Psoas muscle (tissue), 8 donors: Measurements from ENCODE around the gene GPR4. TPM values are rescaled to one million over a fixed set of nuclear protein-coding genes. Genes with fewer than 3 reads are reported as not detected.
A peak's percentile ranks its signal among the peaks of the same experiment; 100 is the strongest.

Experiments
- ATAC-seq, 4 donors: fragments of 200-7000 bp; cut with Tn5 transposase; one replicate each; pipeline ENCODE4 v1.9.1; 2020; ENCODE audit warnings: moderate library complexity in 3 of 4, mild to moderate bottlenecking in 2 of 4
- DNase-seq, 2 donors: peaks; one replicate each; pipeline ENCODE4 v3.0.0-alpha.2; 2020
- H3K27ac ChIP-seq: fragments of 200-600 bp; one replicate; pipeline ENCODE4 v1.8.0; 2022
- H3K27me3 ChIP-seq, 3 donors: fragments of 200-600 bp in 1 of 3; one replicate each; pipeline versions ENCODE4 v1.6.1 to v1.8.0; 2013 to 2022; ENCODE audit warnings: low read length in 2 of 3, mild to moderate bottlenecking in 2 of 3, moderate library complexity in 1 of 3; ENCODE audit not compliant: insufficient read depth in 3 of 3
- H3K36me3 ChIP-seq, 2 donors: fragments of 200-600 bp in 1 of 2; one replicate each; pipeline versions ENCODE4 v1.6.1 to v1.8.0; 2013 to 2022; ENCODE audit warnings: low read depth in 1 of 2, mild to moderate bottlenecking in 1 of 2, moderate library complexity in 1 of 2; ENCODE audit not compliant: insufficient read depth in 1 of 2
- H3K4me1 ChIP-seq: fragments of 200-600 bp; one replicate; pipeline ENCODE4 v1.8.0; 2022
- H3K4me3 ChIP-seq: fragments of 200-600 bp; one replicate; pipeline ENCODE4 v1.8.0; 2022; ENCODE audit warnings: mild to moderate bottlenecking
- H3K9me3 ChIP-seq: fragments of 200-600 bp; one replicate; pipeline ENCODE4 v1.8.0; 2022
- CTCF ChIP-seq: fragments of 200-600 bp; IDR thresholded peaks from one replicate; pipeline ENCODE4 v1.8.0; 2022; ENCODE audit warnings: antibody characterized with exemption
- WGBS, 3 donors: extraction: QIAGEN DNeasy Blood & Tissue Kit; methylation state at CpG; one replicate each; pipeline versions ENCODE4 v1.1.6 to v1.1.7; 2013; 5-methylcytosine and 5-hydroxymethylcytosine counted together
- intact Hi-C, 2 donors: fragments of 100-400 bp; cut with DNase I; formaldehyde crosslinking; loops; one replicate each; pipeline versions ENCODE4 v1.11.0 to v1.14.2; 2022
- polyA plus RNA-seq, 3 donors: library from polyadenylated mRNA; stranded (reverse); fragments of 200-250 nt; gene quantifications; one replicate each; pipeline ENCODE4 v1.2.3, GENCODE V29; 2013
- total RNA-seq, 4 donors: library from RNA; stranded (reverse); fragmentation: NEBNext Ultra II Directional in 2 of 4; extraction: Animal tissue kit (Norgen Biotek cat#: 25700) in 2 of 4; gene quantifications; one replicate each; pipeline versions ENCODE4 v1.2.1 to v1.2.4, GENCODE V29; 2021 to 2023
- donor health status: healthy with polysubstance abuse.
- donor health status: DM: no; HTN: no; CAD: no; lungs with moderate emphysema.
- donor health status: Bipolar disorder and iron deficiency.
- donor health status: healthy.
- donor health status: DM: yes; HTN: yes; CAD: no.
- donor health status: DM: no; HTN: no; CAD: no.
- donor health status: DM: no; HTN: no; CAD: no.
- donor health status: DM: yes; HTN: yes; CAD: no.

GPR4 gene
- total and polyA plus RNA-seq, 7 donors, result 1.6 to 7.5 (median 3.0) TPM

GRCh38 chr19:45592366-45592765, 9.6 kb downstream of the GPR4 start:
- DNase-seq (peak in 1 of 2 donors; percentile 11), ATAC-seq (no peak)
- no peak overlapping the region for H3K4me3 ChIP-seq
- WGBS, 3 donors, result 46 to 63% (median 50%) methylated on average over 4 of the region's 4 CpGs
- TF ChIP-seq CTCF, result no peak
- intact Hi-C loops, result no loop called here
- H3K9me3 ChIP-seq, result no peaks in the 10 kb centered on the region
- no peaks in the 10 kb centered on the region for H3K4me1 ChIP-seq
- peaks cover 0 to 49% (median 10%) of the 10 kb centered on the region in 3 donors for H3K27me3 ChIP-seq
- no peak overlapping the region for H3K27ac ChIP-seq
- no peaks in the 10 kb centered on the region for H3K36me3 ChIP-seq

DNA sequence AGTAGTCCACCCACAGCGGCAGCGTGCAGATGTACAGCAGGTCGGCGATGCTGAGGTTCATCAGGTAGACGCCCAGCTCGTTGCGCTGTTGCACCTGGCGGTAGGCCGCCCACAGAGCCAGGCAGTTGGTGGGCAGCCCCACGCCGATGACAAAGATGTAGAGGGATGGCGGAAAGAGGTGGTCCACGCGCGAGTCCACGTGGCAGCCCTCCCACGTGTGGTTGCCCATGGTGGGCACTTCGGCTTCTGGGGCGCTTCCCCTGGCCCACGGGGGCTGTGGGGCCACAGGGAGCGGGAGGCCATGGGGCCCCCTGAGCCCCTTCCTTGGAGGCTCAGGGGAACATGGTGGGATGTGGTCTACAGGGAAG, 10.4 kb downstream of the GPR4 start:
- no peak overlapping the region for H3K4me3 ChIP-seq
- intact Hi-C loops, result no loop called here
- 93% methylated on average over 21 of the region's 21 CpGs for whole genome bisulfite sequencing, 3 donors
- no peak for ATAC-seq
- peaks cover 0 to 42% (median 9%) of the 10 kb centered on the region in 3 donors for H3K27me3 ChIP-seq
- DNase-seq, result peak in 1 of 2 donors; percentile 28
- no peak overlapping the region for H3K27ac ChIP-seq
- H3K36me3 ChIP-seq, result no peaks in the 10 kb centered on the region
- TF ChIP-seq CTCF, result no peak
- H3K9me3 ChIP-seq, result no peaks in the 10 kb centered on the region
- no peaks in the 10 kb centered on the region for H3K4me1 ChIP-seq

- Histone ChIP-seq H3K4me3 (no peak overlapping the region), H3K9me3 (no peaks in the 10 kb centered on the region), H3K27ac (no peak overlapping the region), H3K4me1 (no peaks in the 10 kb centered on the region), H3K36me3 (no peaks in the 10 kb centered on the region), H3K27me3 (peaks cover 0 to 37% (median 9%) of the 10 kb centered on the region in 3 donors)
- intact Hi-C loops, result no loop called here
- TF ChIP-seq CTCF, result no peak
- ATAC-seq (peak; percentile 28 to 75 (median 68)), DNase-seq (peak; percentile 39 to 58)
- 55 to 59% (median 57%) methylated on average over 47 to 48 of the region's 48 CpGs for WGBS, 3 donors
These were observed 10.9 kb downstream of the GPR4 start for GRCh38 chr19:45591004-45591637.

DNA sequence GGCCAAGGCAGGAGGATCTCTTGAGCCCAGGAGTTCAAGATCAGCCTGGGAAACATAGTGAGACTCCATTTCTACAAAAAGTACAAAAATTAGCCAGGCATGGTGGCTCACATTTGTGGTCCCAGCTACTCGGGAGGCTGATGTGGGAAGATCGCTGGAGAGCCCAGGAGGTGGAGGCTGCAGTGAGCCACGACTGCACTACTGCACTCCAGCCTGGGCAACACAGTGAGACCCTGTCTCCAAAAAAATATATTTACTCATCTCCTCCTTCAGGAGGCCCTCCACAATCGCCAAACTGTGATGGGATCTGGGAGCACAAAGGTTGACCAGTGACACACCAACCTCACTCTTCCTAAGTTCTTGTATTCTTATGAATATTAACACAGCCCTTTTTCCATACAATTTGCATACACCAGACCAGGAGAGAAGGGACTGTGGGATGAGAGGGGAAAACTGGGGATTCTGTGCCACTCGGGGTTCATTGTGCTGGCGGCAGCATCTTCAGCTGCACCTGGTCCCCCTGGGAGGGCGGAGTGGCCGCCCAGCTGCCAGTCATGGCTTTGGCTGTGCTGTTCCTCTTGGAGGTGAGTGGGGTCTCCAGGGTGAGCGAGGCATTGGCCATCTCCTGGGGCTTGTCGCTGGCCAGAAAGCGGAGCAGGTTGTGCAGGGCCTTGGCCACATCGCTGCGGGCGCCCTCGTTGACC, 11.6 kb downstream of the GPR4 start:
- Histone ChIP-seq H3K4me3 (no peak overlapping the region), H3K9me3 (no peaks in the 10 kb centered on the region), H3K27me3 (peaks cover 0 to 30% (median 3%) of the 10 kb centered on the region in 3 donors), H3K27ac (no peak overlapping the region), H3K4me1 (no peaks in the 10 kb centered on the region), H3K36me3 (no peaks in the 10 kb centered on the region)
- no peak for TF ChIP-seq CTCF
- no peak for DNase-seq
- intact Hi-C loops, result no loop called here
- WGBS, 3 donors, result 53 to 65% (median 54%) methylated on average over 14 to 15 of the region's 15 CpGs
- no peak for ATAC-seq
